Pulmonary artery endothelial cell (primary cell): ENCODE data around the gene TMEM250. TPM values are rescaled to one million over a fixed set of nuclear protein-coding genes. Genes with fewer than 3 reads are reported as not detected.

Experiments
- DNase-seq: peaks from one replicate; pipeline ENCODE4 v3.0.0-alpha.2; 2011; ENCODE audit warnings: low read depth, low spot score
- total RNA-seq: library from RNA; depleted of rRNA; stranded (reverse); fragments of >200 nt; gene quantifications from 2 replicates; pipeline ENCODE4 v1.2.3, GENCODE V29; 2014

Gene TMEM250
- total RNA-seq, 1 donor from 2014 or later, result 72.3 TPM

DNA sequence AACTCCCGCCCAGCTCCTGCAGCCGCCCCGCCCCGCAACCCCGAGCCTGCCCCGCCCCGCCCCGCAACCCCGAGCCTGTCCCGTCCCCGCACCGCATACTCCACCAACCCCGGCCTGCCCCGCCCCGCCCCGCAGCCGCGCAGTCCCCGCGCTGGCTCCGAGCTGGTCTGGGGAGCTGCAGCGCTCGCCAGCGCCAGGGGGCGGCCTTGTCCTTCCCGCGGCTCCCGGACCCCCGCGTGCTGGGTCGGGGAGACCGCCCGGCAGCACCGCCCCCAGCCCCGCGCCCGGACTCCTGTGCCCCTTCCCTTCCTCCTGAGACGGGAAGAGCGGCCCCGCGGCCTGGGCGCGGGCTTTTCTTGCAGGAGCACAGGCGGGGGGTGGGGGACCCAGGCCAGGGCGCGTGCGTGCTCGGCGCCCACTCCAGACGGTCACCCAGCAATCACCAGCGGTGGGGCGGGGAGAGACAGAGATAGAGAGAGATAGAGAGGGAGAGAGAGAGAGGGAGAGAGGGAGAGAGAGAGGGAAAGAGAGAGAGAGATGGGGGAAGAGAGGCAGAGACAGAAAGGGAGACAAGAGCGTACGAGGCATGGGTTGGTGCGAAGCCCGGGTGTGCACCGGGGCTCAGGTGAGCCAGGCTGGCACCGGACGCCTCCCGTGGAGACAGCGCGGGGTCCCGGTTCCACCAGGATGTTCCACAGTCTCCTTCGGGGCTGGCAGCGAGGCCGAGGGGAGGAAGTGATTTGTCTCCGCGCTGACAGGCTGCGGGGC, 14.7 kb upstream of the TMEM250 start:
- DNase-seq, result no peak

DNA sequence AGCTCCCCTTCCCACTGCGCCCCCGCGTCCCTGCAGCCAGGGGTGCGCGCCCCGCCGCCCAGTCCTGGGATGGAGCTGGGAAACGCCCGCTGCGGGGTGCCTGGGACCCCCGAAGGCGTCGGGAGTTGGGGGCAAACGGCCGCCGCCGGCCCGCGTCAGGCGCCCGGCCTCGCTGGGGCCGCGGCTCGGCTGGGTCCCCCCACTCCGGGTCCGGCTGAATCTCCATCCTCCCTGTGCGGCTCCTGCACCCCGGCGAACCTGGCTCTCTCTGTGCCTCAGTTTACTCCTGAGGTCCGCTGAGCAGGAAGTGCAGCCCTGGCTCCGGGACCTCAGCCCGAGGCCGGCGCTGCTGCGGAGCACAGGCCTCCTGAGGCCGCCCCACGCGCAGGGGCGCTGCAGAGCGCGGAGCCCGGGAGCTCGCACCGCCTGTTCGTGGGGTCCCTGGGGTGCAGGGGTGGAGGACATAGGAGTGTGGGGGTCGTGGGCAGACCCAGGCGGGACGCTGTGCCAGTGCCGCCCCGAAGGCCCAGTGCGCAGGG, 13.9 kb upstream of the TMEM250 start:
- DNase-seq, result no peak

DNA sequence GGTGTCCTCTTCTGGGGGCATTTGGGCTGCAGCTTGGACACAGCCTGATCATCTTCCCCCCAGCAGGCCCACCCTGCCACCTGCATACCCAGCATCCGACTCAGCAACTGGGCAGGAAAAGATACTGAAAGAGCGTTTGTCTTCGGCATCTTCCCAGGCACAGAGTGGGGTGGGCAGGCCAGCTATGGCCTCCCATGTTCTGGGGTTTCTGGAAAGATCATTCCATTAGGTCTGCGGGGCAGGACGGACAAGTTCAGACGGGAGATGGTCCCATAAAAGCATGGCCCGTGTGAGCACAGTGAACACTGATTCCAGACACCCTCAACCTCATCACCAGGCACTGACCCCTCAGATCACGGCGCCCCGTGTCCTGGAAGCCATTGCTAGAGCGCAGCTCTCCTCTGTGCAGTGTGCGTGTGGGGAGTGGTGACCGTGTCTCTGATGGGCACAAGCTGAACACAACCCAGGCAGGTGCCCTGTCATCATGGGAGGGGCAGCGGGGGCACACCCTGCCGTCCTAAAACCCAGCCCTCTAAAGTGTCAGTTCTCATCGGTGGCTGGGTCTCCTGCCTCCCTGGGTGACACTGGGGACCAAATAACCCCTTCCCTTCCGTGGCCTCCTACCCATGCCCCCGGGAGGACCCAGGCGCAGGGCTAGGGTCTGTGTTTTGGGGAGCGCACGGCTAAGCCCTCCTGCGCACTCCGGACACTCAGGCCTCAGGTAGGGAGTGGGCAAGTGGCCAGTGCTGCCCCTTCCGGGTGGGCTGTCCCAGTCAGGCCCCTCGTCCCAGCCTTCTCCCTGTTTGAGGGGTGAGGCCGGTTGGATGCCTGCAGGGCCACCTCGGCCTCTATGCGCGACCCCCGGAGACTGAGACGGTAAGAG, 13.2 kb upstream of the TMEM250 start:
- DNase-seq, result no peak

DNA sequence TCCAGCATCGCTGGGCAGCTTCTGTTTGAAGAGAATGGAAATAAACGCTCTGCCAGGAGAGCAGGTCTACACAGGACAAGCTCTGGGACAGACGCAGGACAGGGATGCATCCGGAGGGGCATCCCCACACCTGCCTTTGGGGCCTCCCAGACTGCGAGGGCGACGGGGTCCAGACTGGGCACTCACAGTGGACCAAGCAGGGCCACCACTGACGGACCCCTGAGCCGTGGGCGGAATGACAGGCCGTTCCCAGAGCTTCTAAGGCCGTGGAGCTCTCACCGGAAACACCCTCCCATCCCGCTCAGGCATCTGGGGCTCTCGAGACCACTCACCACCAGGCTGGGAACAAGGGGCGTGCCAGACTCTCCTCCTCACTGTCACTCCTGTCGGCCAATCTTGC, 10.5 kb upstream of the TMEM250 start:
- no peak for DNase-seq

DNA sequence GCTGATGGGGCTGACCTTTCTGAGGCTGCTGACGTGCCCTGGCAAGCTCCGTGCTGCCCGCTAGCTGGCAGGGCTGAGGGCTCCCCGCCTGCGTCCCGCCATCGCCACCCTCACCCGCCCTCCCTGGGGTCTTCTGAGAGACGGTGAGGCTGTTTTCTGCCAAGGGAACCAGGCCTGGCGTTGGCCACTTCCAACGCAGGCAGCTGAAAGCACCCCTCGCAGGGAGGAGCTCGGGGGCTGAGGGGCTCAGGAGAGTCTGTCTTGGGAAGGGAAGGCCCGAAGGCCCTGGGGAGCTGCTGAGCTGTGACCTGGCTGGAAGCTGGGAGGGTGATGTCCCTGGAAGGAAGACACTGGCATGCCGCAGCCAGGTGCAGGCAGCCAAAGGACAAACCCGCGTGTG, 9.8 kb upstream of the TMEM250 start:
- DNase-seq, result no peak

DNA sequence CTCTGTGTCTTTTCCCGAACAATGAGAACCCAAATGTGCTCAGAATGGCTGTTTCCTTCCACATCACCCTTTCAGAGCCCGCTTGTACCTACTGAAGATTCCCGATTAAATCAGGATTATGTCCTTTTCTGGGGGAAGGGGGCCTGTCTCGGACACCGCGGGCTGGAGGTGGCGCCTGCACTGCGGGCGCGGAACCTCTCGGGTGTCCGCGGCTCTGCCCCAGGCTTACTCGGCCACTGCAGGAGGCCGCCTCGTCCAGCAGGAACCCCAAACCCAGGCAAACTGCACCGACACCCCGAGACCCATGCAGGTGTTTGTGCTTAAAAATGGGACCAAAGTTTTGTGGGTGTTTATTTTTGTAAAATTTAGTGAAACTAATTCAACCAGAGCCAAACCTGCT, 8.6 kb upstream of the TMEM250 start:
- DNase-seq, result no peak

DNA sequence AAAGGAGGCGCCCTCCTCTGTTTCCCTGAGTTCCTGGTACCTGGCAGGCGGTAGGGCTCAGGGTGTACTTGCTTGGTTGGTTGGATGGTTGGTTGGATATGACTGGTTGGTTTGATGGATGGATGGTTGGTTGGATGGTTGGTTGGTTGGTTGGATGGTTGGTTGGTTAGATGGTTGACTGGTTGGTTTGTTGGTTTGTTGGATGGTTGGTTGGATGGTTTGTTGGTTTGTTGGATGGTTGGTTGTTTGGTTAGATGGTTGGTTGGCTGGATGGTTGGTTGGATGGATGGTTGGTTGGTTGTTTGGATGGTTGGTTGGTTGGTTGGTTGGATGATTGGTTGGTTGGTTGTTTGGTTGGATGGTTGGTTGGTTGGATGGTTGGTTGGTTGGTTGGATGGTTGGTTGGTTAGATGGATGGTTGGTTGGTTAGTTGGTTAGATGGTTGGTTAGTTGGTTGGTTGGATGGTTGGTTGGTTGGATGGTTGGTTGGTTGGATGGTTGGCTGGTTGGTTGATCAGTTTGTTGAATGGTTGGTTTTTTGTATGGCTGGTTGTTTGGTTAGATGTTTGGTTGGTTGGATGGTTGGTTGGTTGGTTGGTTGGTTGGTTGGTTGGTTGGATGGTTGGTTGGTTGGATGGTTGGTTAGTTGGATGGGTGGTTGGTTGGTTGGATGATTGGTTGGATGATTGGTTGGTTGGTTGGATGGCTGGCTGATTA, 6.5 kb upstream of the TMEM250 start:
- DNase-seq, result no peak

DNA sequence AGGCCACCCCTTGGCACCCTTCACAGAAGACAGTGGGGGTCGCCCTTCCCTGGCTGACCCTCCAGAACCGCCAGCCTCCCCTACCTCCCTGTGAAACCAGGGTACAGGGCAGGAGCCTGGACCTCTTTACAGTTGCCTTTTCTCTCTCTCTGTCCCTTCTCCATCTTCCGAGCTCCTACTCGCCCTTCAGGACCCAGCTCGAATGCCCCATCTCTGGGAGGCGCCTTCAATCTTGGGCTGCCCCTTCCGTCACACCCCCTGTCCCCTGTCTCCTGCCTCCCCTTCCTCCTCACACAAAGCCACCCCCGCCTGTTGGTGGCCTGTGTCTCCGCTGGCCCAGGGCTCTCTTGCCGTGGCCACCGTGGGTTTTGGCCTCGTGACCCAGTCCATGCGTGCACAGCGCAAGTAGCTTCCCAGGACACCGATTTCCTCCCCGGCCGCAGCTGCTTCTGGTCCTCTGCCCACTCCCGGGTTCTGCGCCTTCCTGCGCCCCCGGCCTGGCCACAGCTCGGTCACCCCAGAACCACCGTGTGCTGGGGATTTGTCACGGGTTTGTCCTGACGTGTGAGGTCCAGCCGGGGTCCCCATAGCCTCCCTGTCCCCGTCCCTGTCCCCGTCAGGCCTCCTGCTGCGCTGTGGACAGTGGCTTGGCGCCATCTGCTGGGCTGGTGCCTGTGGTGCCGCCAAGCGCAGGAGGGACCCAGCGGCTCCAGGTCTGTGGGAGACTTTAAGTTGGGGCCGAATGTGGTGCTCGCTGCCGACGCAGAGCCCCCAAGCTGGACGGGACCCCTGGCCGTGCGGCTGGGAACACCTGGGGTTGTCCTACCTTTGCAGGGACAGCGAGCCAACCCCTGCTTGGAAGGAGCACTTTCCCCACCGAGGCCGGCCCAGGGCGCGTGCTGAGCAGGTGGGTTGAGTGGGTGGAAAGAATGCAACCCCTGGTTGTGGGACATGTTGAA, 4.0 kb upstream of the TMEM250 start:
- no peak for DNase-seq

DNA sequence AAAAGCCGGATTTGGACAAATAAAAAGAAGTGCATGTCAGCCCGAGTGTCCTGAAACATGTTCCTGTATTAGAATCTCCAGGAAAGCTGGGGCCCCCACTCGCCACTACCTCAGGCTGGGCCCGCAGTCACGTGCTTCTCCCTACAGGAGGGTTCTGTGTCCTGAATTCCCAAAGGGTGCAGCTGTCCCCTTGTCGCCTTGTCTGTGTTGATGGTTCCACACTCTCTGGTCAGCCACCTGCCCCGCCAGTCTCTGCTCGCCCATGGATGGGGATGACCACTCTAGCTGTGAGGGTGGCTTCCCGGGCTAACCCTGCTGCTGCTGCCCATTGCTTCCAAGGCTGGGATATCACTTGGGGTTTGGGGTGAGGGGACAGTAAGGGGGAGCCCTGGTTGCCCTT, 3.1 kb upstream of the TMEM250 start:
- DNase-seq, result no peak

DNA sequence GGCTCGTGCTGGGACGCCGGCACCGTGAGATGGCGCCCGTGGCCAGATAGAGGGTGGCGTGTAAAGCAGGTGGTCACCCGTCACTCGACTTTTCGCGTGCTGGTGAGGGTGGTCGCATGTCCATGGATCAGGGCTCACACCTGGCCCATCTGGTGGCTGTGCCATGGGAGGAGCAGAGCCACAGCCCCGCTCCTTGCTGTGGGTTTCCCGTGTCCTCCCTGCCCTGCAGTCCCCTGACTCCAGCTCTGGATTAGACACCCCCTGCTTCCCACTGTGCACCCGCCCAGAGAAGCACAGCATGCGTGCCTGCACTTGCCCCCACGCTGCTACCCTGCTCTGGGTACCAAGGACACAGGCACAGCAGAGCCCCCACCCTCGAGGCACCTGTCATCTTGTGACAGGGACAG, 1.8 kb upstream of the TMEM250 start:
- no peak for DNase-seq

DNA sequence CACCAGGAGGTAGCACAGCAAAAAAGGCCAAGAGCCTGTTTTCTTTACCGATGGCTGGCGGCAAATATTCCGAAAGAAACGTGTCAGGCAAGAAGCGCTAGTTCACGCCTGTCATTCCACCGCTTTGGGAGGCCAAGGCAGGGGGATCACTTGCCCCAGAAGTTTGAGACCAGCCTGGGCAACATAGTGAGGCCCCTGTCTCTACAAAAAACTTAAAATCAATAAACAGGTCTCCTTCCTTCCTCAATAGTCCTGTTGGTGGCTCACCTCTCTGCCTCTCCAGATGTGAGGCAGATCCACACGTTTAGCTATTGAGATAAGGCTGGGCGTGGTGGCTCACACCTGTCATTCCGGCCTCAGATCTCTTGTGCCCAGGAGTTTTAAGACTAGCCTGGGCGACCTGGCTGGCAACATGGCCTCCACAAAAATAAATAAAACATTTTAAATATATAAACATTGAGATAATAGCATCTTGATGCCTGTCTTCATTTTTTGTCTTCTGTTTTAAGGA, 1.3 kb upstream of the TMEM250 start:
- DNase-seq, result no peak

DNA sequence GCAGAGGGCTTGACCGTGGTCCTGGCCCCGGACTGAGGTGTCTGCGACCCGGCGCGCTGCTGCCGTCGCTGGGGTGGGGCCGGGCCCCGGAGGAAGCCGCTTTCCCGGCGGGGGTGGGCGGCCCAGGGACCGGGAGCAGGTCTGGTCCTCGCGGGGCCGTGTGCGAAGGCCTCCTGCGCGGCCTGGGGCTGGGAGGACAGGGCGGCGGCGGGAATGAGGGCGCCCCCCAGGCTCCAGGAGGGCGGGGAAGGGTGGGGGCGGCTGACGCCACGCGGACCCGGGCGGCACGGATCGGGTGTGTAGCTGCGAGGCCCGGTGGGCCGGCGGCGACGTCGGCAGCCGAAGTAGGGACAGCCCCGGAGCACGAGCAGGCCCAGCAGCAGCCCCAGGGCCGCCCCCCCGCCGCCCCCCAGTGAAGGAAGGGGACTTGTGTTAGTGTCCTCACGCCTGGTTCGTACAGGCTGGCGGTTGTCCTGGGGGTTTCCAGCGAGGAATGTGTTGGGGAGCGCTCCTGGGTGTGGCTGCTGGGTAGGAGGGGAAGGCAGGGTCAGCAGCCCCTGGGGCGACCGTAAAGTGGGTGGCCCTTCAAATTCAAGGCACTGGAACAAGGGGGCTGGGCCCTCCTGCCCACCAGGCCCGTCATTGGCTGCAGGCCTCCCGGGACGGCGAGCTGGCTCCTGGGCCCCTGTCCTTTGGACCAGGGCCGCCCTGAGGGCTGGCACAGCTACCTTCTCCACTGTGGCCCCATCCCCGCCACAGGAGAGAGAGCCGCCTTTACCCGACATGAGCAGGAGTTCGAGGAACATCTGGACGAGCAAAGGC, 597 bp upstream of the TMEM250 start:
- no peak for DNase-seq

DNA sequence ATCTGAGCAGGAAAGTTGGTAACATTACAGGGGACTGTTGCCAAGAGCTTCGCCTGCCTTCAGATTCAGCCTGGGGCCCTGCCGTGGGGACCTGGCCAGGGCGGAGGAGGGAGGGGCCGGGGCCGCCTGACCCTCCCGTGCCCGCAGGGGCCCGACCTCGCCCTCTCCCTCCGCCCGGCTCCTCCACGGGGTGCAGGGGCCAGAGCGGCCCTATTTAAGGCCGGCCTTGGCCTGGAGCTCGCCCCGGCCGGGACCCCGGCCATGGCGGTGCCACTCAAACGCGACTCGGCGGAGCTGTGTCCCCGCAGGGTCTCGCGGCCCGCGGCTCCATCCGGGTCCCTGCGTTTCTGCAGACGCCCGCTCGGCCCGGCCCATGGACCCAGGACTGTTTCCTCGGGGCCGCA, 757 bp downstream of the TMEM250 start:
- no peak for DNase-seq

DNA sequence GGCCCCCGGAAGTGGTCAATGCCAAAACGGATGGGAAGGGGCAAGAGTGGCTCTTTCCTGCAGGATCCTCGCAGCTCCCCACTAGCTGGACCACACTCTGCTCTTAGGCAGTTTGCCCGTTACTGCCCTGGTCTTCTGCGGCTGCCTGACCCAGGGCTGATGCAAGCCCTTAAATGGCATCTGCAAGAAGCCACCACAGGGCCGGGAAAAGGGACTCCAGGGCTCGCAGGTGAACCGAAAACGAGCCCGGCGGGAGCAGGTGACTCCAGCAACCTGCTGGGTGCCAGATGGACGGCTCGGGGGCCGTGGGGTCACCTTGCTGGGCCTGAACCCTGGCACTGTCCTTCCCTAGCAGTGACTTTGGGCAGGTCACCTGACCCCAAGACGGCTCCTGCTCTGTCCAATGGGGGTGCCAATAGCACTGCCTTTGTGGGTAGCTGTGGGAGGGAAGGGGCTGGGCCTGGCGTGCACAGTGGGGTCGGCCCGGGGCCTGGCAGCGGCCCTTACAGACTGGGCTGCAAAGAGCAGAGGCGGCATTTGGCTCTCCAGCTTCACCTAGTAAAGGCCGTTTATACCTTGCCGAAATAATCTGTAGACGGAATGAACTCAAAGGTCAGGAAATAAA, 1.3 kb downstream of the TMEM250 start:
- no peak for DNase-seq

DNA sequence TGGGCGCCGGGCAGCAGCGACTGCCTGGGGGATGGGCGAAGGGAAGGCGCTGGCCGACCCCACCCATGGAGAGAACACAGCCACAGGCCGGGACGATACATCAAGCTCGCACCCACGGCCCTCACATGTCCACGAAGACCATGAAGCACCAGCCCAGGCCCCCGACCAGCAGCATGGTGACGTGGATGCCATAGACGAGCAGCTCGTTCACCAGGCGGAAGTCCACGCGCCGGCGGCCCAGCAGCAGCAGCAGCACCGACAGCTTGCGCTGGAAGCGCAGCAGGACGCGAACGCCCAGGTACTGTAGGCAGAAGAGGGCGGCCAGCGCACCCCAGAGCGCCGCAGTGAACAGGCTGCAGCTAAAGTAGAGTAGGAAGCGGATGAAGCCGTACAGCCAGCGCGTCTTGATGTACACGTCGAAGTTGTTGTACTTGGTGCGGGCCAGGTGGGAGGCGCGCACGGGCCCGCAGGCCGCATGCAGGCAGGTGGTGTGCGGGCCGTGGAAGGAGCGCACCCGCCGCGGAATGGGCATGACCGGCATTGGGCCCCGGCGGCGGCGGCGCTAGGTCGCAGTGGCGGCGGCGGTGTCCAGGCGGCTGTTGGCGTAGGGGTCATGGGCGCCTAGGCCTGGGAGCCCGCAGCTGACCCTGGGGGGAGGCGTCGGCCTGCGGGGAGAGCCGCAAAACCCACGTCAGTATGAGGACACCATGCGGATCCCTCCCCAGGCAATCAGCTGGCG, 2.1 kb downstream of the TMEM250 start:
- no peak for DNase-seq

DNA sequence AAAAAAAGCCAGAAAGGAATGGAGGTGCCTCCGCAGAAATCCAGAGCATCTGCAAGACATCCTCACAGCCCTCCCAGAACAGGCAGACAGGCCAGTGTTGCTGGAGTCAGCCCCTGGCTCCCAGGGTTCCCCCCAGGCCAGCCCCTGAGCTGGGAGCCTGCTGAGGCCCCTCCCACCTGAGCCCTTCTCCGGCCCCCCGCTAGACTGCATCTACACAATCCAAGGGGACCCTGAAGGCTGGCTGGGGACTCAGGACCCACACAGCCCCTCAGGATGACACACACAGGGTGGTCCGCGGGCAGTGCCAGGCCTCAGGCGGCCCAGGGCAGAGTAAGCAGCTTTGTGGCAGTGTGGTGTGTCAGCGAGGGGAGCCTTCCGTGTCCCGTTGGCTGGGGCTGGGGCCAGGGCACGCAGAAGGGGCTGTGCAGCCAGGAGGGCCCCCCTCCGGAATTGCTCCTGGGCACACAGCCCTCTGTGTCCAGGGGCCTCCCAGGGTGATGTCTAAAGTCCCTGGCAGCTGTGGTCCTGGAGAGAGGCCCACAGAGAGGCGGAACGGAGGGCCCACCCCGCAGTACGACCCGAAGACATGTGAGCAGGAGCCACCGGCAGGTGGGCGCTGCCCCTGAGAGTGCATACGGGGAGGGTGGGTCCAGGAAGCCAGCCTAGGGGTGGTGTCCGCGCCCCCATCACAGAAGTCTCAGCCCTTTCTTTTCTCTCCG, 2.9 kb downstream of the TMEM250 start:
- no peak for DNase-seq

DNA sequence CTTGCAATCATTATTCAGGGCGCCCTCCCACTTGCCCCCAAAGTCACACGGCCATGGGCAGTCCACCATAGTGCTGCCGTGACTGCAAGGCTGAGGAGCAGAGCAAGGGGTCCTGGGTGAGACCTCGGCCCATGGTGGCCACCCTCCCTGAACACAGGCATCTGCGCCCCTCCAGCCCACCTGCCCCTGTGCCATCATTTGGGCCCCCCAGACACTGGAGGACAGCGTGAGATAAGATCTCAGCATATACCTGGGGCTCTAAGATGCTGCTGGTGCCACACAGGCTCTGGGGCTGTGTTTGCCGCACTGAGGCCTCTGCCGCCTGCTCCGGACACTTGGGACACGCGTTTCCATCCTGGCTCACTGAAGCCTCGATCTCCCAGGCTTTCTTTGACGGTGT, 3.5 kb downstream of the TMEM250 start:
- no peak for DNase-seq

DNA sequence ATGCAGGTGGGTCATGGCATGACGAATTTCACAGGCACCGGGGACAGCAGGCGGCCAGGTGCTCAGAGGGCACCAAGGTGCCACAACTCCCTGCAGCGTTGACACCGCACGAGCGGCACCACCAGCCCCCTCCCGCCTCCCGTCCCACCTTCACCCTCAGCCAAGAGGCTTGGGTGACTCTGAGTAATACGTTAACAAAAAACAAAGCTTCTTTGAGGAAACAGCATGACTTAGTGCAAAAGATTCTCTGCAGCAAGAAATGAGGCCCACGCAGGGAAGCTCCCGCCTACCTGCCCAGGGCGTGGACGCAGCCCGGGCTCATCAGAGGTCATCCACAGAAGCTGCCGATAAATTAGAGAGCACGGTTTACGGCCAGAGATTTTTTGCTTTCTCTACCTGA, 4.1 kb downstream of the TMEM250 start:
- DNase-seq, result no peak
